Neuronal stem cell (in vitro differentiated cells): ENCODE measurements around the gene LILRA2.
"Not testable (repeated sequence)": the region's sequence is repeated elsewhere in the genome, so short reads cannot be mapped to it uniquely, and the experiment has no call there.

Experiments used
- DNase-seq: peaks from one replicate; pipeline ENCODE4 v3.0.0-alpha.2; 2013; ENCODE audit warnings: low spot score
- H2AFZ ChIP-seq: one replicate; pipeline ENCODE4 v1.6.1; 2013; ENCODE audit warnings: mild to moderate bottlenecking, low read length, inconsistent platforms
- H2AK5ac ChIP-seq: 2 replicates; pipeline ENCODE4 v1.6.1; 2013; ENCODE audit warnings: low read depth, mild to moderate bottlenecking, inconsistent platforms, low read length, moderate library complexity, mixed read lengths
- H2BK120ac ChIP-seq: 2 replicates; pipeline ENCODE4 v1.6.1; 2013; ENCODE audit warnings: low read depth, mild to moderate bottlenecking, inconsistent platforms, low read length, moderate library complexity, mixed read lengths
- H2BK12ac ChIP-seq: one replicate; pipeline ENCODE4 v1.6.1; 2013; ENCODE audit warnings: low read length, inconsistent platforms
- H2BK15ac ChIP-seq: 2 replicates; pipeline ENCODE4 v1.6.1; 2013; ENCODE audit warnings: mild to moderate bottlenecking, low read length, inconsistent platforms, mixed read lengths
- H2BK5ac ChIP-seq: one replicate; pipeline ENCODE4 v1.6.1; 2013; ENCODE audit warnings: inconsistent platforms, mild to moderate bottlenecking, low read length, moderate library complexity
- H3K14ac ChIP-seq: one replicate; pipeline ENCODE4 v1.6.1; 2013; ENCODE audit warnings: low read length, inconsistent platforms
- H3K18ac ChIP-seq: 2 replicates; pipeline ENCODE4 v1.6.1; 2013; ENCODE audit warnings: low read length, inconsistent platforms
- H3K23ac ChIP-seq: 2 replicates; pipeline ENCODE4 v1.6.1; 2013; ENCODE audit warnings: low read depth, mild to moderate bottlenecking, mixed read lengths, low read length, inconsistent platforms; ENCODE audit not compliant: poor library complexity
- H3K27ac ChIP-seq: replicated peaks from 3 replicates; pipeline ENCODE4 v1.5.1; 2013; ENCODE audit warnings: low read length, inconsistent platforms
- H3K27me3 ChIP-seq, 3 experiments: 2 replicates each; pipeline ENCODE4 v1.6.1; 2013; ENCODE audit warnings: low read length in 3 of 3, mild to moderate bottlenecking in 2 of 3, inconsistent platforms in 1 of 3, low read depth in 1 of 3, mixed read lengths in 1 of 3, moderate library complexity in 1 of 3; ENCODE audit not compliant: control insufficient read depth in 3 of 3, insufficient read depth in 3 of 3
- H3K36me3 ChIP-seq, 2 donors: replicated peaks in 1 of 2; 2 replicates each; pipeline ENCODE4 v1.6.1; 2013; ENCODE audit warnings: low read length in 2 of 2; ENCODE audit not compliant: control insufficient read depth in 2 of 2, insufficient read depth in 2 of 2
- H3K4ac ChIP-seq: 2 replicates; pipeline ENCODE4 v1.6.1; 2013; ENCODE audit warnings: inconsistent platforms, mild to moderate bottlenecking, low read length, moderate library complexity
- H3K4me1 ChIP-seq, 2 donors: 1 replicate in 1 of 2; 2 replicates in 1 of 2; pipeline ENCODE4 v1.6.1; 2013; ENCODE audit warnings: low read length in 2 of 2, low read depth in 1 of 2; ENCODE audit not compliant: control insufficient read depth in 2 of 2, insufficient read depth in 1 of 2
- H3K4me2 ChIP-seq: one replicate; pipeline ENCODE4 v1.6.1; 2013; ENCODE audit warnings: mild to moderate bottlenecking, low read length, inconsistent platforms; ENCODE audit not compliant: insufficient read depth, poor library complexity, severe bottlenecking
- H3K4me3 ChIP-seq, 2 donors: 2 replicates each; pipeline ENCODE4 v1.5.1; 2013; ENCODE audit warnings: low read length in 2 of 2, mild to moderate bottlenecking in 2 of 2, inconsistent platforms in 1 of 2, moderate library complexity in 1 of 2
- H3K79me1 ChIP-seq: one replicate; pipeline ENCODE4 v1.6.1; 2013; ENCODE audit warnings: low read depth, mild to moderate bottlenecking, inconsistent platforms, low read length, moderate library complexity
- H3K9ac ChIP-seq: one replicate; pipeline ENCODE4 v1.6.1; 2013; ENCODE audit warnings: mild to moderate bottlenecking, low read depth, low read length, inconsistent platforms; ENCODE audit not compliant: poor library complexity
- H3K9me3 ChIP-seq, 2 donors: replicated peaks in 1 of 2; 2 replicates each; pipeline versions ENCODE3 to v1.6.1; 2013; ENCODE audit warnings: low read length in 2 of 2, mild to moderate bottlenecking in 2 of 2, inconsistent platforms in 1 of 2, low read depth in 1 of 2, mixed read lengths in 1 of 2, moderate library complexity in 1 of 2; ENCODE audit not compliant: control insufficient read depth in 2 of 2, insufficient read depth in 1 of 2
- H4K8ac ChIP-seq: one replicate; pipeline ENCODE4 v1.6.1; 2013; ENCODE audit warnings: low read depth, mild to moderate bottlenecking, inconsistent platforms, low read length, moderate library complexity
- H4K91ac ChIP-seq: one replicate; pipeline ENCODE4 v1.6.1; 2013; ENCODE audit warnings: low read length, low read depth, mild to moderate bottlenecking, inconsistent platforms; ENCODE audit not compliant: poor library complexity
- WGBS, 2 donors: extraction: QIAGEN DNeasy Blood & Tissue Kit; methylation state at CpG; one replicate each; pipeline ENCODE4 v1.1.7; 2013; ENCODE audit warnings: missing lambda C conversion rate in 2 of 2, mixed read lengths in 1 of 2; ENCODE audit not compliant: insufficient read length in 2 of 2, insufficient replicate concordance in 1 of 2; ENCODE audit errors: extremely low coverage in 2 of 2; 5-methylcytosine and 5-hydroxymethylcytosine counted together

The LILRA2 gene

GRCh38 chr19:54587026-54587425 lies 13.4 kb downstream of the LILRA2 start:
- Histone ChIP-seq H2BK5ac (no peak overlapping the region), H3K9ac (no peak overlapping the region), H3K4me1 (no peaks in the 10 kb centered on the region), H3K36me3 (no peaks in the 10 kb centered on the region), H3K27me3 (peaks cover 0 to 4% (median 1%) of the 10 kb centered on the region in 3 experiments), H4K8ac (no peak overlapping the region), H2AFZ (no peak overlapping the region), H3K14ac (no peak overlapping the region), H2BK15ac (no peak overlapping the region), H3K4me3 (no peak overlapping the region), H4K91ac (no peak overlapping the region), H2BK12ac (no peak overlapping the region), H3K23ac (no peak overlapping the region), H3K9me3 (peaks cover 0 to 26% of the 10 kb centered on the region in 2 donors), H2BK120ac (no peak overlapping the region), H3K27ac (no peak overlapping the region), H3K18ac (no peak overlapping the region), H3K4me2 (no peak overlapping the region), H3K79me1 (no peaks in the 10 kb centered on the region), H2AK5ac (no peak overlapping the region), H3K4ac (no peak overlapping the region)
- no CpG with 5 or more reads among the region's 7 CpGs for WGBS, 2 donors
- DNase-seq: no peak

GRCh38 chr19:54593445-54593844 lies 19.9 kb downstream of the LILRA2 start, which contains the start of gene LILRA1:
Gene LILRA1 (plus strand): TSS chr19:54593632. CDS start chr19:54594245, 613 bp downstream.
- H3K14ac ChIP-seq, H2BK120ac ChIP-seq, H4K8ac ChIP-seq, H3K36me3 ChIP-seq, H3K18ac ChIP-seq, H3K4ac ChIP-seq, H2BK5ac ChIP-seq, H3K23ac ChIP-seq, H4K91ac ChIP-seq, DNase-seq, H3K79me1 ChIP-seq, H3K4me2 ChIP-seq, H3K4me3 ChIP-seq, H3K4me1 ChIP-seq, H2BK15ac ChIP-seq, H2AFZ ChIP-seq, H3K27ac ChIP-seq, H2AK5ac ChIP-seq, H3K9ac ChIP-seq, H2BK12ac ChIP-seq: not testable (repeated sequence)
- peaks cover 0 to 23% of the 10 kb centered on the region in 2 donors for H3K9me3 ChIP-seq
- WGBS, 2 donors: no CpG with 5 or more reads among the region's 6 CpGs
- peaks cover 0 to 29% (median 0%) of the 10 kb centered on the region in 3 experiments for H3K27me3 ChIP-seq

DNA sequence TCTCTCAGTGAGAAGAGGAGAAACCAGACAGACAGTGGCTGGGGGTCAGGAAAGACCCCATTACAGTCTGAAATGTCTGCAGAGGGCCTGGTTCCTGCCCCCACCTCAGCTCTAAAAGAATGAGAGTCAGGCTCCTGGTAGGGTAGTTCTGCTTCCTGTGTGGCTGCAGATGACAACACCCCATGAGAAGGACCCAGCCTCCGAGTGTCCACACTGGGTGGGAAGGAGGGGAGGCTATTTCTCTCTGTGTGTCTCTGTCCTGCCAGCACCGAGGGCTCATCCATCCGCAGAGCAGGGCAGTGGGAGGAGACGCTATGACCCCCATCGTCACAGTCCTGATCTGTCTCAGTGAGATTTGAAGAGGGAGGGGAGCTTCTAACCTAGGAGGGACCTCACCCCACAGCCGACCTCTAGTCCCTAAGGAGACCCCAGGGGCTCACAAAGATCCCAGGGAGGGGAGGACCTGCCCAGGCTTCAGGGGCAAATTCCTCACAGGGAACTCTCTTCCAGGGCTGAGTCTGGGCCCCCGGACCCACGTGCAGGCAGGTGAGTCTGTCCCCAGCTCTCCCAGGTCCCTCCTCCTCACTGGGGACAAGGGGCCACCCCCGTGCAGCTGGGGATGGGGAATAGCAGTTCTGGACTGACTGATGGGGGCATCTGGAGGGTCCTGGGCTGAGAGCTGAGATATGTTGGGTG lies 20.5 kb downstream of the LILRA2 start:
- H3K18ac ChIP-seq, H3K79me1 ChIP-seq, H2BK5ac ChIP-seq, H3K4me1 ChIP-seq, DNase-seq, H2BK12ac ChIP-seq, H2BK120ac ChIP-seq, H3K9ac ChIP-seq, H3K23ac ChIP-seq, H3K36me3 ChIP-seq, H3K27ac ChIP-seq, H2BK15ac ChIP-seq, H4K91ac ChIP-seq, H3K4me3 ChIP-seq, H4K8ac ChIP-seq, H3K4ac ChIP-seq, H3K4me2 ChIP-seq, H2AK5ac ChIP-seq, H2AFZ ChIP-seq, H3K14ac ChIP-seq: not testable (repeated sequence)
- H3K9me3 ChIP-seq: peaks cover 0 to 23% of the 10 kb centered on the region in 2 donors
- WGBS, 2 donors: no CpG with 5 or more reads among the region's 9 CpGs
- H3K27me3 ChIP-seq: peaks cover 0 to 29% (median 0%) of the 10 kb centered on the region in 3 experiments

DNA sequence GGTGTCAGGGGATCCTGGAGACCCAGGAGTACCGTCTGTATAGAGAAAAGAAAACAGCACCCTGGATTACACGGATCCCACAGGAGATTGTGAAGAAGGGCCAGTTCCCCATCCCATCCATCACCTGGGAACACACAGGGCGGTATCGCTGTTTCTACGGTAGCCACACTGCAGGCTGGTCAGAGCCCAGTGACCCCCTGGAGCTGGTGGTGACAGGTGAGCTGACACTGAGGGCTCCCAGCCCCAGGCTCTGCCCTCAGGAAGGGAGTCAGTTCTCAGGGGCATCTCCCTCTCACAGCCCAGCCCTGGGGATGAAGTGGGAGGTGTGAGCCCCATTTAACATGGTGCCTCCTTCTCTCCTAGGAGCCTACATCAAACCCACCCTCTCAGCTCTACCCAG lies 21.1 kb downstream of the LILRA2 start:
- Histone ChIP-seq H2BK12ac (no peak overlapping the region), H3K36me3 (no peaks in the 10 kb centered on the region), H3K4me2 (no peak overlapping the region), H2BK120ac (no peak overlapping the region), H2BK15ac (no peak overlapping the region), H2AK5ac (no peak overlapping the region), H3K4me1 (no peaks in the 10 kb centered on the region), H3K4me3 (no peak overlapping the region), H3K27ac (no peak overlapping the region), H3K27me3 (peaks cover 0 to 29% (median 0%) of the 10 kb centered on the region in 3 experiments), H3K14ac (no peak overlapping the region), H3K18ac (no peak overlapping the region), H3K9me3 (peaks cover 0 to 21% of the 10 kb centered on the region in 2 donors), H4K8ac (no peak overlapping the region), H3K4ac (no peak overlapping the region), H3K79me1 (no peaks in the 10 kb centered on the region), H2BK5ac (no peak overlapping the region), H3K23ac (no peak overlapping the region), H3K9ac (no peak overlapping the region), H4K91ac (no peak overlapping the region), H2AFZ (no peak overlapping the region)
- WGBS, 2 donors: no CpG with 5 or more reads among the region's 5 CpGs
- no peak for DNase-seq
